GM18526 (cell line): ENCODE measurements around the gene OGFR.

Source experiments
- POLR2A ChIP-seq: IDR thresholded peaks from 3 replicates; pipeline ENCODE4 v1.6.1; 2011; ENCODE audit not compliant: insufficient read length; ENCODE audit errors: extremely low read depth

The OGFR gene

GRCh38 chr20:62828511-62829230 is 24.0 kb downstream of the OGFR start:
- TF ChIP-seq POLR2A: no peak

GRCh38 chr20:62829231-62830230 is 24.9 kb downstream of the OGFR start:
- TF ChIP-seq POLR2A: no peak

DNA sequence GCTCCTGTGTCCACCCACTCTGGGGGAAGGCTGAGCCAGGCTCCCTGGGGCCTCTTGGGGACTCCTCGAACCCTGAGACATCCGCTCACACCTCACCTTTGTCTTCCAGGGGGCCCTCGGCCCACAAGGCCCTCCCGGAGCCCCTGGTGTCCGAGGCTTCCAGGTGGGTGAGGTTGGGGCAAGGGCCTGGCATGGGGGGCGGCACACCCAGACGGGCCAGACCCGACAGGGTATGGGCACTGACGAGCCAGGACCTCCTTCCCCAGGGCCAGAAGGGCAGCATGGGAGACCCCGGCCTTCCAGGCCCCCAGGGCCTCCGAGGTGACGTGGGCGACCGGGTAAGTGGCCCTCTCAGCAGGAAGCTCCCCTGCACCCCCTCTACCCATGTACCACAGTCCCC is 25.6 kb downstream of the OGFR start:
- no peak for TF ChIP-seq POLR2A

GRCh38 chr20:62830821-62831220 is 26.2 kb downstream of the OGFR start:
- no peak for TF ChIP-seq POLR2A

- no peak for TF ChIP-seq POLR2A
These were observed 26.7 kb downstream of the OGFR start for GRCh38 chr20:62831361-62831788.

GRCh38 chr20:62831854-62832211 is 27.2 kb downstream of the OGFR start:
- no peak for TF ChIP-seq POLR2A

DNA sequence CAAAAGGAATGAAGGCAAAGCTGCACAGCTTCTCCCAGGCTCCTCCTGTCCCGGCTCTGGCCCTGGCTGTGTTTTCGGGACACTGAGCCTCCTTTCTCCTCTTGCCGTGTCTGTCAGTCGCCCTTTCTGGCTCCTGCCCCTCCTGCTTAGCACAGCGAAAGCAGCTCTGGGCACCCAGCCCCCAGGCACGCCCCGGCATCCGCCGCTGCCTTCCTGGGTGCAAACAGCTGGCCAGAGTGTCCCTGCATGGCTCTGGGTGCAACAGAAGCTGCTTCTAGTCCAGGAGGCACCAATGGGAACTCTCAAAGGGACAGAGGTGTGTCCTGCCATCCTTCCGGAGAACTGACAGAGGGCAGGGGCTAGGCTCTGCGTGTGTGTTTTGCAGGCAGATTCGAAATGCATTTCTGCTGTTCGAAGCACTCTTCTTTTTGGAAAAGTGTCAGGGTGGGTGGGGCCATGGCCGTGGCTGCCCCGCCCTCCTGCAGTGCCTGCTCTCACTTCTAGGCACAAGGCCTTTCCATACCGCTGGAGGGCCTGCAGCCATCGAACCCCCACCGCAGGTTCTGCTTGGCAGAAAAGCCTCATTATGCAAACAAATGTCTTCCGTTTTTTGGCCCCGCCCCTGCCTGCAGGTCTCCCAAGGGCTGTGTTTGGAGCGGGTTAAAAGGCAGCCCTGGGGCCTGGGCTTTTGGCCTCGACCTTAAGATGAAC is 27.7 kb downstream of the OGFR start:
- no peak for TF ChIP-seq POLR2A

DNA sequence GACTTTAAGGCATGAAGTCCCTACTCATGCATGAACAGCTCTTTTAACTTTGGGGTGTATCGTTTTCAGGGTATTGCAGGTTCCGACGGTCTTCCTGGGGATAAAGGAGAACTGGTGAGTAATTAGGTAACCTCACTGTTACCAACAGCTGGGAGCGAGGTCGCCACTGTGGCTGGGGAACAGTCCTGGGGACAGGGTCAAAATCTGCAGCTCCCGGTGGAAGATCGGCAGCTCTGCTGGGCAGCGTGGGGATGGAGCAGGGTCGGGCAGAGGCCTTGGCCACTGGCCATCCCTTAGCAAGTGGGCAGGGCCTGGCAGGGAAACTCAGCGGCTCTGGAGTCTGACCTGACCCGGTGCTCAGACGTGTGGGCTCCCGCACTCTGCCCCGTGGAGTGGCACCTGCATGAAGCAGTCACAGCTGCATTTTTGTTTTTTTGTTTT is 28.3 kb downstream of the OGFR start:
- no peak for TF ChIP-seq POLR2A

- no peak for TF ChIP-seq POLR2A
These were observed 30.5 kb downstream of the OGFR start for GRCh38 chr20:62834967-62835730.

DNA sequence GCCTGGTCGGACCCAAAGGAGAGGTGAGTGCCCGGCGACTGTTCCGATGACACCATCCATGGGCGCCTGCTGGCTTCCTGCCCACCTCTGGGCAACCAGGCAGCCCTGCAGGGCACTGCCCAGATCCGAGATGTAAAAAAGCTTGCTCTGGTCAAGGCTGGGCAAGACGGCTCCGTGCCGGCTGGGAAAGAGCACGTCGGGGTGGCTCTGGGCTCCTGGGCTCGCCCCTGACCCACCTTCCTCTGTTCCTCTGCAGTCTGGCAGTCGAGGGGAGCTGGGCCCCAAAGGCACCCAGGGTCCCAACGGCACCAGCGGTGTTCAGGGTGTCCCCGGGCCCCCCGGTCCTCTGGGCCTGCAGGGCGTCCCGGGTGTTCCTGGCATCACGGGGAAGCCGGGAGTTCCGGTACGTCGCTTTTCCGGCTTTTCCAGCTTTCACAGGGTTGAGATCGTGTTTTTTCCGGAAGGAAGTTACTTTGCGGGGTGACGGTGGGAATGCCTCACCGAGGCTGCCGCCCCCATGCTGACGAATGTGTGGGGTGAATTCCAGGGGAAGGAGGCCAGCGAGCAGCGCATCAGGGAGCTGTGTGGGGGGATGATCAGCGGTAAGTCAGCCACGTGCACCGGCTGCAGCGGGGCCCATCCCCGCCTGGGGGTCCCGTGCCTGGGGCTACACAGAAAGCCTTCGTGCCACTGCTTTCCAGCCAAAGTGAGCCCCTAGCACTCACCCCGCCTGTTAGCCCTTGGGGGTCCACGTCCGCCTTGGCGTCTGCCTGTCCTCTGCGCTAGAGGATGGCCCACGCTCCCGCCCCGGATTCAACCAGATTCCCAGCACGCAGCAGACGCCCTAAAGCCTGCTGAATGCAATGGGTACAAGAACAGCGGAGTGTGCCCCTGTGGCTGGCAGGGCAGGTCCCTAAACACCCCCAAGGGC is 31.6 kb downstream of the OGFR start:
- no peak for TF ChIP-seq POLR2A

- TF ChIP-seq POLR2A: no peak
These were observed 32.4 kb downstream of the OGFR start for GRCh38 chr20:62836967-62837490.

DNA sequence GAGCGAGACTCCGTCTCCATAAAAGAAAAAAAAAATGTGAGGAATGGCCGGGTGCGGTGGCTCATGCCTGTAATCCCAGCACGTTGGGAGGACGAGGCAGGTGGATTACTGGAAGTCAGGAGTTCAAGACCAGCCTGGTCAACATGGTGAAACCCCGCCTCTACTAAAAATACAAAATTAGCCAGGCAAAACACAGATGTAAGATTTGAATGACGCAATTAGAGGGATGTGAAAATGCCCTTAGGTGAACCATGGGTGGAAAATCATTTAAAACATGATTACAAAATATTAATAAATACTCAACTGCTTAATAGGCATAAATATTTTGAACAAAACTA is 33.1 kb downstream of the OGFR start:
- TF ChIP-seq POLR2A: no peak

- no peak for TF ChIP-seq POLR2A
These were observed 33.7 kb downstream of the OGFR start for GRCh38 chr20:62838128-62838891.

DNA sequence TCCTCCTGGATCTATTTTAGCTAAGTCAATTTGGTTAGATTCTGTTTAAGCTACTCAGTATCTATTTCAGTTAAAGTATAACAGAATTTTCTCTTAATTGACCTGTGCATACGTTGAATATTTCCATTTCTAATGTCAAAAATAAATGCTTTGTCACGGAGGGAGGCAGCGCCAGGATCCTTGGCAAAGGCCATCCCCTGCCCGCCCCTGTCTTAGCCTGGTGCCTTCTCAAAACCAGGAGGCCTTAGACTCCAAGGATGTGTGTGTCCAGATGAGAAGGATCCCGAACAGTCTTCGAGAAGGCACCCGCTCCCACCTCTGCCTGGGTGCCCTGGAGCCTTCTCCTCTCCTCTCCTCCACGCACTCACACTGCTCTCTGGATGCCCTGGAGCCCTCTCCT is 34.6 kb downstream of the OGFR start:
- no peak for TF ChIP-seq POLR2A
